ENCODE data around the gene DOCK1. TPM values are rescaled to one million over a fixed set of nuclear protein-coding genes. Genes with fewer than 3 reads are reported as not detected.

Gene DOCK1
- total and polyA plus RNA-seq, 2 donors from 2014 or later, result 15.8 to 81.7 TPM

DNA sequence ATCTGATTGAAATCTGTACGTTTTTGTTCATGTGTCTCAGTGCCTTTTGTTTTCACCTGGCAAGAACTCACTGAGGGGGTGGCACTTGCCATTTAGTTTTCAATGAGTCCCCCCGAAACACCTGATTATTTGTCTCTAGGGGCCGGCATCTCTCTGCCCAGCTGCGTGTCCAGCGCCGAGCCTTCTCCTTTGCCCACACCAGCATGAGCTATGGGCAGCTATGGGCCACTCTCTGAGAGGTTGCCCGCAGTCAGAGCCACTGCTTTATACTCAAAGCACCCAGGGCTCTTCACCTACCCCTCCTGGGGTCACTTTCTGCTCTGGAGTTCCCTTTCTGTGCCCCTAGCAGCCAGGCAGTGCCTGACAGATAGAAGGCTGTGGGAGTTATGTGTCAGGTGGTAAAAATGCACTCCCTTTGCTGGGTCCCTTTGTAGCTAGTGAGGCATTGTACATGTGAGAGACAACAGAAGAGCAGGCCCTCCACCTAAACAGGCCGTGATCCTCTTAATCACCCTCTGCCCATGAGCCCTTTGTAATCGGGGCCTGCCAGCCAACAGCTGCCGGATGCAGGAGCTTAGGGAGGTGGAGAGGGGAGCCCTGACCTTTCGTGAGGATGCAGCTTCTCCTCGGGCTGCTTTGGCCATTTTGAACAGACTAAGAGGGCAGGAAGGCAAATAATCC lies 510.8 kb downstream of the DOCK1 start:
- Histone ChIP-seq H3K36me3 (ENCODE audit: control insufficient read depth in 2 of 3, insufficient read depth in 3 of 3, low read length in 3 of 3) (peaks cover 0 to 24% (median 3%) of the 10 kb centered on the region in 3 donors), H3K27me3 (ENCODE audit: control insufficient read depth, insufficient read depth, low read length) (no peaks in the 10 kb centered on the region), H3K4me3 (ENCODE audit: low read length in 3 of 3) (no peak overlapping the region), H3K9ac (ENCODE audit: low read length in 3 of 3) (no peak overlapping the region), H3K9me3 (ENCODE audit: control insufficient read depth in 2 of 3, insufficient read depth in 1 of 3, low read length in 3 of 3) (no peaks in the 10 kb centered on the region), H3K4me1 (ENCODE audit: control insufficient read depth in 2 of 3, insufficient read depth in 2 of 3, low read depth in 1 of 3, low read length in 3 of 3) (peaks cover 0 to 6% (median 0%) of the 10 kb centered on the region in 3 donors), H3K27ac (ENCODE audit: low read depth in 2 of 2, low read length in 2 of 2) (no peak overlapping the region)
- TF ChIP-seq, protein P1, sequence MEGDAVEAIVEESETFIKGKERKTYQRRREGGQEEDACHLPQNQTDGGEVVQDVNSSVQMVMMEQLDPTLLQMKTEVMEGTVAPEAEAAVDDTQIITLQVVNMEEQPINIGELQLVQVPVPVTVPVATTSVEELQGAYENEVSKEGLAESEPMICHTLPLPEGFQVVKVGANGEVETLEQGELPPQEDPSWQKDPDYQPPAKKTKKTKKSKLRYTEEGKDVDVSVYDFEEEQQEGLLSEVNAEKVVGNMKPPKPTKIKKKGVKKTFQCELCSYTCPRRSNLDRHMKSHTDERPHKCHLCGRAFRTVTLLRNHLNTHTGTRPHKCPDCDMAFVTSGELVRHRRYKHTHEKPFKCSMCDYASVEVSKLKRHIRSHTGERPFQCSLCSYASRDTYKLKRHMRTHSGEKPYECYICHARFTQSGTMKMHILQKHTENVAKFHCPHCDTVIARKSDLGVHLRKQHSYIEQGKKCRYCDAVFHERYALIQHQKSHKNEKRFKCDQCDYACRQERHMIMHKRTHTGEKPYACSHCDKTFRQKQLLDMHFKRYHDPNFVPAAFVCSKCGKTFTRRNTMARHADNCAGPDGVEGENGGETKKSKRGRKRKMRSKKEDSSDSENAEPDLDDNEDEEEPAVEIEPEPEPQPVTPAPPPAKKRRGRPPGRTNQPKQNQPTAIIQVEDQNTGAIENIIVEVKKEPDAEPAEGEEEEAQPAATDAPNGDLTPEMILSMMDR (IDR thresholded peaks at IDR 0.05; ENCODE audit: borderline replicate concordance, extremely low read depth, insufficient read depth), result no peak
- no peak for FAIRE-seq
- intact Hi-C loops (cut with DNase I), result no loop called here
- peak in 1 of 5 donors; percentile 17 for DNase-seq

DNA sequence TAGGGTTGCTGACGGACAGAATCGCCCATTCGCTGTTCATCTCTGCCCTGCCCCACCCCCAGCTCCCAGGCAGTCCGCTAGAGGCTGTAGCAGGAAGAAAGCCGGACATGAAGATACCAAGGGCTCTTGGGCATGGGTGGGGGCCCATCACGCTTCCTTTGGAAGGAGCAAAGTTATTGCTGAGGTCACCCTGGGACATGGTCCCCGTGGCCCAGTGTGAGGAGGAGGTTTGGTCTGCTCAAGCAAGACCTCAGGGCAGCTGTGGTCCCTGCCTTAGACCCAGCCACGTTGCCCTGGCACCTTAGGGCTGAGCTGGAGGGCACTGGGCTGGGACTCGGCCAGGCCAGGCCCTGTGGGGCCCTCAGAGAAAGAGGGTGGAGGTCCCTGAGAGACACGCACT lies 511.8 kb downstream of the DOCK1 start:
- Histone ChIP-seq H3K36me3 (ENCODE audit: control insufficient read depth in 2 of 3, insufficient read depth in 3 of 3, low read length in 3 of 3) (peaks cover 0 to 22% (median 2%) of the 10 kb centered on the region in 3 donors), H3K4me1 (ENCODE audit: control insufficient read depth in 2 of 3, insufficient read depth in 2 of 3, low read depth in 1 of 3, low read length in 3 of 3) (peaks cover 0 to 6% (median 0%) of the 10 kb centered on the region in 3 donors), H3K27me3 (ENCODE audit: control insufficient read depth, insufficient read depth, low read length) (no peaks in the 10 kb centered on the region), H3K27ac (ENCODE audit: low read depth in 2 of 2, low read length in 2 of 2) (no peak overlapping the region), H3K9me3 (ENCODE audit: control insufficient read depth in 2 of 3, insufficient read depth in 1 of 3, low read length in 3 of 3) (no peaks in the 10 kb centered on the region), H3K9ac (ENCODE audit: low read length in 3 of 3) (no peak overlapping the region), H3K4me3 (ENCODE audit: low read length in 3 of 3) (no peak overlapping the region)
- no peak for FAIRE-seq
- intact Hi-C loops (cut with DNase I), result no loop called here
- TF ChIP-seq, protein P1 (IDR thresholded peaks at IDR 0.05; ENCODE audit: borderline replicate concordance, extremely low read depth, insufficient read depth), result no peak
- no peak for DNase-seq

DNA sequence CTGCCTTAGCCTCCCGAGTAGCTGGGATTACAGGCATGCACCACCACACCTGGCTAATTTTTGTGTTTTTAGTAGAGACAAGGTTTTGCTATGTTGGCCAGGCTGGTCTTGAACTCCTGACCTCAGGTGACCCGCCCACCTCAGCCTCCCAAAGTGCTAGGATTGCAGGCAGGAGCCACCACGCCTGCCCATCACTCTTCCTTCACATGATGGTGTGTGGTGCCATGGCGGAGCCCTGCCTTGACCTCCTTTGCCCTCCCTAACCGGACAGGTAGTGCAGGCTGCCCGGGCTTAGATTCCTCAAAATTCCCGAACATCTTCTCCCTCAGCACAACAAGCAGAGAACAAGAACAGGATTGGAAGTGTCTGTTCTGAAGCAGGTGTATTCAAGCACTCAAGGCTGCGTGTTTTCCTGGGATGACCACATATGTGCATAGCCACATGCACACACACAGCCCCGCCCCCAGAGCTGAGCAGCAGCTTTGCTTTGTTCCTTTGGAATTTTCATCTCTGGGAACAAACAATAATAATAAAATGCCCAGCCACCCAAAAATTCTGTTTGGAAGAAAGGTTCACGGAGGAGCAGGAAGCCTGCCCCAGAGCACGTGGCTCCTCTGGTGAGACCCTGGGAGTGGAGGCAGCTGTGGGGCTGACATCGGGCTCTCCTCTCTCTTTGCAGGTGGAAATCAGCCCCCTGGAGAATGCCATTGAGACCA lies 512.6 kb downstream of the DOCK1 start:
- no peak for DNase-seq
- H3K27ac ChIP-seq (ENCODE audit: low read depth in 2 of 2, low read length in 2 of 2), result no peak overlapping the region
- FAIRE-seq, result no peak
- no peaks in the 10 kb centered on the region for H3K9me3 ChIP-seq (ENCODE audit: control insufficient read depth in 2 of 3, insufficient read depth in 1 of 3, low read length in 3 of 3)
- TF ChIP-seq, protein P1 (IDR thresholded peaks at IDR 0.05; ENCODE audit: borderline replicate concordance, extremely low read depth, insufficient read depth), result no peak
- peaks cover 0 to 22% (median 2%) of the 10 kb centered on the region in 3 donors for H3K36me3 ChIP-seq (ENCODE audit: control insufficient read depth in 2 of 3, insufficient read depth in 3 of 3, low read length in 3 of 3)
- H3K4me1 ChIP-seq (ENCODE audit: control insufficient read depth in 2 of 3, insufficient read depth in 2 of 3, low read depth in 1 of 3, low read length in 3 of 3), result peaks cover 0 to 6% (median 0%) of the 10 kb centered on the region in 3 donors
- H3K4me3 ChIP-seq (ENCODE audit: low read length in 3 of 3), result no peak overlapping the region
- no peaks in the 10 kb centered on the region for H3K27me3 ChIP-seq (ENCODE audit: control insufficient read depth, insufficient read depth, low read length)
- H3K9ac ChIP-seq (ENCODE audit: low read length in 3 of 3), result no peak overlapping the region
- intact Hi-C loops (cut with DNase I), result no loop called here
